ENCODE results near the gene RNF38.

GRCh38 chr9:36341936-36342577 lies 58.0 kb downstream of the RNF38 start:
- TF ChIP-seq EZH2 (IDR thresholded peaks at IDR 0.05) (no peak), POLR2A (IDR thresholded peaks at IDR 0.05; ENCODE audit: borderline replicate concordance, extremely low read depth, insufficient read depth, insufficient read length) (no peak), CTCF (IDR thresholded peaks at IDR 0.05 in 2 of 3, conservative IDR thresholded peaks at IDR 0.05 in 1 of 3; ENCODE audit: borderline replicate concordance in 1 of 3, insufficient read depth in 1 of 3, low read depth in 2 of 3, low read length in 2 of 3) (no peak), CEBPB (IDR thresholded peaks at IDR 0.05; ENCODE audit: low read depth) (no peak), POLR2AphosphoS5 (IDR thresholded peaks at IDR 0.05; ENCODE audit: low read depth, low read length) (no peak), REST (IDR thresholded peaks at IDR 0.05; ENCODE audit: low read depth) (no peak), ZFX (IDR thresholded peaks at IDR 0.05) (no peak), JUND (IDR thresholded peaks at IDR 0.05) (no peak), YY1 (IDR thresholded peaks at IDR 0.05; ENCODE audit: extremely low read depth, insufficient replicate concordance, low read depth, low read length) (no peak)
